Liver (tissue), 9 donors: ENCODE data around the gene TIAM2. TPM values are rescaled to one million over a fixed set of nuclear protein-coding genes. Genes with fewer than 3 reads are reported as not detected.

Source experiments
- DNase-seq: peaks from one replicate; pipeline ENCODE4 v3.0.0-alpha.2; 2017; ENCODE audit warnings: low spot score
- H3K27ac ChIP-seq, 2 donors: one replicate each; pipeline ENCODE4 v1.7.0; 2013; ENCODE audit warnings: inconsistent platforms in 2 of 2, low read length in 2 of 2, control low read depth in 1 of 2, low read depth in 1 of 2, mild to moderate bottlenecking in 1 of 2
- H3K27me3 ChIP-seq, 4 donors: one replicate each; pipeline versions ENCODE4 v1.6.1 to v1.7.0; 2013; ENCODE audit warnings: low read length in 3 of 4, inconsistent platforms in 1 of 4, mild to moderate bottlenecking in 1 of 4, moderate library complexity in 1 of 4; ENCODE audit not compliant: control insufficient read depth in 4 of 4, insufficient read depth in 4 of 4
- H3K36me3 ChIP-seq, 4 donors: one replicate each; pipeline versions ENCODE4 v1.6.1 to v1.7.0; 2013; ENCODE audit warnings: low read length in 3 of 4, mild to moderate bottlenecking in 3 of 4, low read depth in 1 of 4, moderate library complexity in 1 of 4; ENCODE audit not compliant: control insufficient read depth in 4 of 4, insufficient read depth in 3 of 4
- H3K4me1 ChIP-seq, 4 donors: one replicate each; pipeline versions ENCODE4 v1.6.1 to v1.7.0; 2013; ENCODE audit warnings: low read length in 3 of 4, mild to moderate bottlenecking in 3 of 4, moderate library complexity in 1 of 4; ENCODE audit not compliant: control insufficient read depth in 4 of 4, insufficient read depth in 4 of 4
- H3K4me3 ChIP-seq, 3 donors: one replicate each; pipeline versions ENCODE4 v1.6.1 to v1.7.0; 2013; ENCODE audit warnings: low read length in 3 of 3, control low read depth in 1 of 3, low read depth in 1 of 3, mild to moderate bottlenecking in 1 of 3
- H3K9ac ChIP-seq, 2 donors: one replicate each; pipeline ENCODE4 v1.7.0; 2013; ENCODE audit warnings: low read length in 2 of 2, mild to moderate bottlenecking in 2 of 2, moderate library complexity in 2 of 2, control low read depth in 1 of 2, low read depth in 1 of 2
- H3K9me3 ChIP-seq, 4 donors: one replicate each; pipeline versions ENCODE4 v1.6.1 to v1.7.0; 2013; ENCODE audit warnings: low read length in 3 of 4; ENCODE audit not compliant: control insufficient read depth in 4 of 4
- ATF3 ChIP-seq: IDR thresholded peaks from 2 replicates; pipeline ENCODE4 v1.6.1; 2016; ENCODE audit warnings: antibody characterized with exemption
- EGR1 ChIP-seq, 2 donors: IDR thresholded peaks; 2 replicates each; pipeline ENCODE4 v1.6.1; 2016 to 2018; ENCODE audit warnings: antibody characterized with exemption in 2 of 2, low read depth in 2 of 2
- FOXA1 ChIP-seq: IDR thresholded peaks from 2 replicates; pipeline ENCODE4 v1.6.1; 2016; ENCODE audit warnings: antibody characterized with exemption
- FOXA2 ChIP-seq: IDR thresholded peaks from 2 replicates; pipeline ENCODE4 v1.6.1; 2016; ENCODE audit warnings: antibody characterized with exemption
- GABPA ChIP-seq, 2 donors: IDR thresholded peaks in 1 of 2; conservative IDR thresholded peaks in 1 of 2; 2 replicates each; pipeline ENCODE4 v1.6.1; 2016; ENCODE audit warnings: antibody characterized with exemption in 2 of 2, mild to moderate bottlenecking in 1 of 2, moderate library complexity in 1 of 2
- HNF4A ChIP-seq, 2 donors: conservative IDR thresholded peaks; 2 replicates each; pipeline ENCODE4 v1.6.1; 2016; ENCODE audit warnings: antibody characterized with exemption in 2 of 2, mild to moderate bottlenecking in 2 of 2
- HNF4G ChIP-seq: IDR thresholded peaks from 2 replicates; pipeline ENCODE4 v1.6.1; 2016; ENCODE audit warnings: antibody characterized with exemption
- JUND ChIP-seq, 2 donors: IDR thresholded peaks; 2 replicates each; pipeline ENCODE4 v1.6.1; 2016; ENCODE audit warnings: antibody characterized with exemption in 2 of 2
- NR2F2 ChIP-seq: IDR thresholded peaks from 2 replicates; pipeline ENCODE4 v1.6.1; 2016; ENCODE audit warnings: antibody characterized with exemption
- RAD21 ChIP-seq, 2 donors: IDR thresholded peaks; 2 replicates each; pipeline ENCODE4 v1.6.1; 2016; ENCODE audit warnings: antibody characterized with exemption in 2 of 2, mild to moderate bottlenecking in 2 of 2
- REST ChIP-seq: IDR thresholded peaks from 2 replicates; pipeline ENCODE4 v1.6.1; 2016; ENCODE audit warnings: antibody characterized with exemption, mild to moderate bottlenecking
- RXRA ChIP-seq, 2 donors: IDR thresholded peaks; 2 replicates each; pipeline ENCODE4 v1.6.1; 2017 to 2018; ENCODE audit warnings: antibody characterized with exemption in 2 of 2, mild to moderate bottlenecking in 1 of 2
- SP1 ChIP-seq: IDR thresholded peaks from 2 replicates; pipeline ENCODE4 v1.6.1; 2018; ENCODE audit warnings: antibody characterized with exemption, mild to moderate bottlenecking
- TAF1 ChIP-seq: conservative IDR thresholded peaks from 2 replicates; pipeline ENCODE4 v1.6.1; 2016; ENCODE audit warnings: antibody characterized with exemption, mild to moderate bottlenecking
- YY1 ChIP-seq: IDR thresholded peaks from 2 replicates; pipeline ENCODE4 v1.6.1; 2016; ENCODE audit warnings: antibody characterized with exemption, mild to moderate bottlenecking
- WGBS: extraction: QIAGEN DNeasy Blood & Tissue Kit; methylation state at CpG from one replicate; pipeline ENCODE4 v1.1.7; 2013; 5-methylcytosine and 5-hydroxymethylcytosine counted together
- polyA plus RNA-seq, 2 donors: library from polyadenylated mRNA; stranded (reverse) in 1 of 2; unstranded in 1 of 2; fragments of 200-250 nt in 1 of 2; fragments of >200 nt in 1 of 2; fragmentation: Nextera tagmentation in 1 of 2; extraction: Ambion mirVana in 1 of 2; gene quantifications; one replicate each; pipeline versions ENCODE4 v1.2.1 to v1.2.3, GENCODE V29; 2013 to 2015
- total RNA-seq, 2 donors: library from RNA; depleted of rRNA; stranded (reverse); fragments of >200 nt; gene quantifications; one replicate each; pipeline ENCODE4 v1.2.3, GENCODE V29; 2014
- TF ChIP-seq, protein P1 (sequence below): IDR thresholded peaks from 2 replicates; pipeline ENCODE4 v1.6.1; 2016; ENCODE audit warnings: antibody characterized with exemption
- TF ChIP-seq, protein P2 (sequence below): IDR thresholded peaks from 2 replicates; pipeline ENCODE4 v1.6.1; 2016; ENCODE audit warnings: antibody characterized with exemption
- donor health status: healthy.
- donor health status: healthy.
- donor health status: healthy.
- donor health status: healthy.
- donor health status: healthy.

Gene TIAM2
- total and polyA plus RNA-seq, 4 donors, result 0.62 to 3.7 (median 2.4) TPM

DNA sequence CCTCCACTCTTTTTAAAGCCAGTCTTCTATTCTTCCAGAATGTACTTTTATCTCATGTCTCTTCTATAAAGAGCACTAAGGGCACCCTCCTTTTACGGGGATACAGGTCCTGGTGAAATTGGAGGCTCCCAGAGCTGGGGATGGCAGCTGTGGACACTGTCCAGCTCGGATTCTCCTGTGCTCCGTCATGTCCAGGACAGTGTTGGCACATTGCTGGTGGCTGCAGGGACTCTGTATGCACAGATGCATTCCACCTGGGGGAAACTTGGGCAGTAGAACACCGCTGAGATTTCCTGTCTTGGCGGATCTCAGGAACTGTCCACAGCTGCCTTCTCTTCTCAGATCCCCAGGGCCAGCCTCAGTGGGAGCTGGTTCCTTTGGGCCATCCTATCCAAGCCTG is 212.1 kb downstream of the TIAM2 start:
- Histone ChIP-seq H3K4me1 (no peaks in the 10 kb centered on the region), H3K9ac (no peak overlapping the region), H3K27ac (no peak overlapping the region), H3K9me3 (peaks cover 0 to 2% (median 0%) of the 10 kb centered on the region in 4 donors), H3K4me3 (no peak overlapping the region), H3K36me3 (no peaks in the 10 kb centered on the region), H3K27me3 (no peaks in the 10 kb centered on the region)
- no peak for DNase-seq
- TF ChIP-seq EGR1 (IDR thresholded peaks at IDR 0.05; ENCODE audit: low read depth in 2 of 2), result no peak
- TF ChIP-seq, protein P1, sequence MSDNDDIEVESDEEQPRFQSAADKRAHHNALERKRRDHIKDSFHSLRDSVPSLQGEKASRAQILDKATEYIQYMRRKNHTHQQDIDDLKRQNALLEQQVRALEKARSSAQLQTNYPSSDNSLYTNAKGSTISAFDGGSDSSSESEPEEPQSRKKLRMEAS, result no peak
- TF ChIP-seq GABPA (IDR thresholded peaks at IDR 0.05 in 1 of 2, conservative IDR thresholded peaks at IDR 0.05 in 1 of 2), result no peak
- TF ChIP-seq FOXA1, result no peak
- no peak for TF ChIP-seq SP1
- no peak for TF ChIP-seq YY1
- no peak for TF ChIP-seq HNF4A (conservative IDR thresholded peaks at IDR 0.05)
- no peak for TF ChIP-seq RXRA (IDR thresholded peaks at IDR 0.05)
- TF ChIP-seq HNF4G, result no peak
- no peak for TF ChIP-seq ATF3
- no peak for TF ChIP-seq TAF1
- TF ChIP-seq RAD21 (IDR thresholded peaks at IDR 0.05), result no peak
- no peak for TF ChIP-seq REST
- TF ChIP-seq, protein P2, sequence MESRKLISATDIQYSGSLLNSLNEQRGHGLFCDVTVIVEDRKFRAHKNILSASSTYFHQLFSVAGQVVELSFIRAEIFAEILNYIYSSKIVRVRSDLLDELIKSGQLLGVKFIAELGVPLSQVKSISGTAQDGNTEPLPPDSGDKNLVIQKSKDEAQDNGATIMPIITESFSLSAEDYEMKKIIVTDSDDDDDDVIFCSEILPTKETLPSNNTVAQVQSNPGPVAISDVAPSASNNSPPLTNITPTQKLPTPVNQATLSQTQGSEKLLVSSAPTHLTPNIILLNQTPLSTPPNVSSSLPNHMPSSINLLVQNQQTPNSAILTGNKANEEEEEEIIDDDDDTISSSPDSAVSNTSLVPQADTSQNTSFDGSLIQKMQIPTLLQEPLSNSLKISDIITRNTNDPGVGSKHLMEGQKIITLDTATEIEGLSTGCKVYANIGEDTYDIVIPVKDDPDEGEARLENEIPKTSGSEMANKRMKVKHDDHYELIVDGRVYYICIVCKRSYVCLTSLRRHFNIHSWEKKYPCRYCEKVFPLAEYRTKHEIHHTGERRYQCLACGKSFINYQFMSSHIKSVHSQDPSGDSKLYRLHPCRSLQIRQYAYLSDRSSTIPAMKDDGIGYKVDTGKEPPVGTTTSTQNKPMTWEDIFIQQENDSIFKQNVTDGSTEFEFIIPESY, result no peak
- WGBS, result 86% methylated on average over 5 of the region's 5 CpGs

DNA sequence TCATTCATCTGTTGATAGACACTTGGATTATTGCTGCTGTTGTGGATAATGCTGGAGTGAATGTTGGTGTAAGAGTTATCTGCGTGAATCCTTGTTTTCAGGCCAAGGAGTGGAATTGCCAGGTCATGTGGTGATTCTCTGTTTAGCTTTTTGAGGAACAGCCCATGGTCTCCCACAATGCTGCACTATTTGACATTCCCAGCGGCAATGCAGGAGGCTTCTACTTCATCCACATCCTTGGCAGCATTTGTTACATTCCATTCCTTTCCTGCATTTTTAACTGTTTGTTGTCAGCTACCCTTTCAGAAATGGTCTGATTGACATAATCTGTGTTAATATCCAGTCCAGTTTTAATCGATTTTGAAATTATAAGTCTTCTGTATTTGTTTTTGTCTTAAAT is 217.0 kb downstream of the TIAM2 start:
- Histone ChIP-seq H3K27me3 (no peaks in the 10 kb centered on the region), H3K9ac (no peak overlapping the region), H3K27ac (no peak overlapping the region), H3K9me3 (peaks cover 0 to 2% (median 0%) of the 10 kb centered on the region in 4 donors), H3K4me3 (no peak overlapping the region), H3K4me1 (no peaks in the 10 kb centered on the region), H3K36me3 (no peaks in the 10 kb centered on the region)
- WGBS, result 88% methylated on average over 3 of the region's 3 CpGs
- TF ChIP-seq HNF4A (conservative IDR thresholded peaks at IDR 0.05) (no peak), RAD21 (IDR thresholded peaks at IDR 0.05) (no peak), FOXA2 (no peak), HNF4G (no peak), ATF3 (no peak), TAF1 (no peak), NR2F2 (no peak), SP1 (no peak), RXRA (IDR thresholded peaks at IDR 0.05) (no peak), JUND (IDR thresholded peaks at IDR 0.05) (no peak), REST (no peak)
- TF ChIP-seq, protein P2, result no peak
- TF ChIP-seq, protein P1, result no peak
- no peak for DNase-seq
